ENCODE results near the gene CRLF2. TPM values are rescaled to one million over a fixed set of nuclear protein-coding genes. Genes with fewer than 3 reads are reported as not detected.
"Not testable (repeated sequence)": the region's sequence is repeated elsewhere in the genome, so short reads cannot be mapped to it uniquely, and the experiment has no call there.

Gene CRLF2
- total and polyA plus RNA-seq, 8 donors: not detected

- no peaks in the 10 kb centered on the region for H3K36me3 ChIP-seq
- DNase-seq: no peak
- H3K4me1 ChIP-seq: no peaks in the 10 kb centered on the region
- H3K27ac ChIP-seq: no peak overlapping the region
- H3K27me3 ChIP-seq: no peaks in the 10 kb centered on the region
- 39 to 49% (median 42%) methylated on average over 13 of the region's 13 CpGs for WGBS, 5 donors
- intact Hi-C loops (cut with DNase I; ENCODE audit: low total_unique reads): no loop called here
- no peaks in the 10 kb centered on the region for H3K9me3 ChIP-seq
- no peak overlapping the region for H3K4me3 ChIP-seq
- TF ChIP-seq POLR2AphosphoS5 (IDR thresholded peaks at IDR 0.05) (no peak), POLR2A (IDR thresholded peaks at IDR 0.05) (no peak), CTCF (IDR thresholded peaks at IDR 0.05) (no peak), EP300 (IDR thresholded peaks at IDR 0.05) (no peak)
These were observed 40.0 kb downstream of the CRLF2 start for GRCh38 chrX:1172496-1172895.

GRCh38 chrX:1171915-1172314, 40.5 kb downstream of the CRLF2 start:
- H3K4me1 ChIP-seq; H3K27me3 ChIP-seq; DNase-seq; H3K4me3 ChIP-seq; intact Hi-C loops (cut with DNase I; ENCODE audit: low total_unique reads); H3K36me3 ChIP-seq; H3K9me3 ChIP-seq; H3K27ac ChIP-seq: not testable (repeated sequence)
- 74 to 87% (median 78%) methylated on average over 13 of the region's 13 CpGs for WGBS, 5 donors

- intact Hi-C loops (cut with DNase I; ENCODE audit: low total_unique reads): no loop called here
- Histone ChIP-seq H3K36me3 (no peaks in the 10 kb centered on the region), H3K4me1 (no peaks in the 10 kb centered on the region), H3K27me3 (no peaks in the 10 kb centered on the region), H3K9me3 (no peaks in the 10 kb centered on the region), H3K27ac (no peak overlapping the region), H3K4me3 (no peak overlapping the region)
- TF ChIP-seq EP300 (IDR thresholded peaks at IDR 0.05): no peak
- no peak for TF ChIP-seq POLR2AphosphoS5 (IDR thresholded peaks at IDR 0.05)
- no peak for TF ChIP-seq CTCF (IDR thresholded peaks at IDR 0.05)
- TF ChIP-seq POLR2A (IDR thresholded peaks at IDR 0.05): no peak
- no peak for DNase-seq
- 66 to 77% (median 77%) methylated on average over 11 of the region's 11 CpGs for WGBS, 5 donors
These were observed 42.2 kb downstream of the CRLF2 start for GRCh38 chrX:1170243-1170642.

GRCh38 chrX:1169189-1169588, 43.3 kb downstream of the CRLF2 start:
- H3K9me3 ChIP-seq: no peaks in the 10 kb centered on the region
- H3K27me3 ChIP-seq: peaks cover 0 to 6% (median 0%) of the 10 kb centered on the region in 3 donors
- WGBS, 5 donors: 55 to 83% (median 74%) methylated on average over 6 to 7 of the region's 7 CpGs
- H3K36me3 ChIP-seq: no peaks in the 10 kb centered on the region
- H3K27ac ChIP-seq: no peak overlapping the region
- TF ChIP-seq POLR2A (IDR thresholded peaks at IDR 0.05) (no peak), POLR2AphosphoS5 (IDR thresholded peaks at IDR 0.05) (no peak), CTCF (IDR thresholded peaks at IDR 0.05) (no peak)
- no peaks in the 10 kb centered on the region for H3K4me1 ChIP-seq
- no peak for DNase-seq
- intact Hi-C loops (cut with DNase I; ENCODE audit: low total_unique reads): no loop called here
- H3K4me3 ChIP-seq: no peak overlapping the region

GRCh38 chrX:1167918-1168481, 44.4 kb downstream of the CRLF2 start:
- Histone ChIP-seq H3K27ac (no peak overlapping the region), H3K36me3 (no peaks in the 10 kb centered on the region), H3K4me1 (no peaks in the 10 kb centered on the region), H3K27me3 (peaks cover 0 to 16% (median 0%) of the 10 kb centered on the region in 3 donors), H3K9me3 (no peaks in the 10 kb centered on the region), H3K4me3 (no peak overlapping the region)
- no peak for DNase-seq
- 86 to 95% (median 93%) methylated on average over 3 of the region's 3 CpGs for WGBS, 5 donors
- TF ChIP-seq POLR2A (IDR thresholded peaks at IDR 0.05) (no peak), CTCF (IDR thresholded peaks at IDR 0.05) (no peak), EP300 (IDR thresholded peaks at IDR 0.05) (no peak), POLR2AphosphoS5 (IDR thresholded peaks at IDR 0.05) (no peak)
- intact Hi-C loops (cut with DNase I; ENCODE audit: low total_unique reads): no loop called here
